Muscle layer of duodenum (tissue), 2 donors: ENCODE measurements around the gene PRKAA1.
"Not testable (repeated sequence)": the region's sequence is repeated elsewhere in the genome, so short reads cannot be mapped to it uniquely, and the experiment has no call there.

Source experiments
- H3K27ac ChIP-seq: one replicate; pipeline ENCODE4 v1.7.0; 2013; ENCODE audit warnings: mild to moderate bottlenecking, low read length
- H3K27me3 ChIP-seq: one replicate; pipeline ENCODE4 v1.7.0; 2013; ENCODE audit warnings: low read depth, mild to moderate bottlenecking, control low read depth, low read length
- H3K36me3 ChIP-seq, 2 donors: one replicate each; pipeline ENCODE4 v1.7.0; 2013; ENCODE audit warnings: low read length in 2 of 2, control low read depth in 1 of 2, mild to moderate bottlenecking in 1 of 2; ENCODE audit not compliant: insufficient read depth in 2 of 2, control insufficient read depth in 1 of 2
- H3K4me1 ChIP-seq, 2 donors: one replicate each; pipeline ENCODE4 v1.7.0; 2013; ENCODE audit warnings: low read length in 2 of 2, mild to moderate bottlenecking in 2 of 2, control low read depth in 1 of 2, moderate library complexity in 1 of 2; ENCODE audit not compliant: insufficient read depth in 2 of 2, control insufficient read depth in 1 of 2
- H3K4me3 ChIP-seq, 2 donors: one replicate each; pipeline ENCODE4 v1.7.0; 2013; ENCODE audit warnings: low read length in 2 of 2, low read depth in 1 of 2, mild to moderate bottlenecking in 1 of 2
- H3K9me3 ChIP-seq, 2 donors: one replicate each; pipeline ENCODE4 v1.7.0; 2013; ENCODE audit warnings: low read length in 2 of 2, control low read depth in 1 of 2, mild to moderate bottlenecking in 1 of 2; ENCODE audit not compliant: control insufficient read depth in 1 of 2
- donor health status: healthy.

PRKAA1 gene

DNA sequence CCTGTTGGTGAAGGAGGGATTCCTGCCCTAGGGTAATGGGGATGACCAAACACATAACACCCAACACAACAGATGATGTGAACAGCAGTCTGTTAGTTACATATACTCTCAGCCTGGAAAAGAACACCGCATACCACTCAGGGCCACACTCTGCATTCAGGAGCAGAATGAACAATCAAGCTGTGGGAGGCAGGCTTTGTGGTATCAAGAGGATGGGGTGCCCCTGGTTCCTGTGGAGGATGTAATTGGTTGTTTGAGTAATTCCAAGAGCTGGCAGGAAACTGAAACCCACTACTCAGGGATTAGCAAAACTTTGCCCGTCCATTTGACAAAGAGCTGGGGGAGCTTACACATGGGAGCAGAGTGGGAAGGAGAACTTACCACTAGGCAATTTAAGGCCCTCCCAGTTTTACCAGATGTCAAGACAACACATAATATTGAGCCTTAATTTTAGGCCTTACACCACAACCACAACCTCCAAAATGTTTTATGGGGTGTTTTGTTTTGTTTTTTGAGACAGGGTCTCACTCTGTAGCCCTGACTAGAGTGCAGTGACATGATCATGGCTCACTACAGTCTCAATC lies 15.6 kb upstream of the PRKAA1 start:
- H3K4me1 ChIP-seq, result no peaks in the 10 kb centered on the region
- no peak overlapping the region for H3K27ac ChIP-seq
- H3K4me3 ChIP-seq, result no peak overlapping the region
- no peaks in the 10 kb centered on the region for H3K36me3 ChIP-seq
- H3K9me3 ChIP-seq, result no peaks in the 10 kb centered on the region
- no peaks in the 10 kb centered on the region for H3K27me3 ChIP-seq

DNA sequence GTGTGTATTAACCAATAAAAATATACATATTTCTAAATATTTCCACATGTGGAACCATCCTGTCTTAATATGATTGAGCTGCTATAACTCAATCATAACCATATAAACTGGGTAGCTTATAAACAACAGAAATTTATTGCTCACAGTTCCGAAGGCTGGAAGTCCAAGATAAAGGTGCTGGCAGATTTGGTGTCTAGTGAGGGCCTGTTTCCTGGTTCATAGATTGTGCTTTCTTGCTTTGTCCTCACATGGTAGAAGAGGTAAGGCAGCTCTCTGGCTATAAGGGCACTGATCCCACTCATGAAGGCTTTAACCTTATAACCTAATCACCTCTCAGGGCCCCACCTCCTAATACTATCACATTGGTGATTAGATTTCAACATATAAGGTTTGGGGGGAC lies 14.0 kb upstream of the PRKAA1 start:
- H3K4me3 ChIP-seq, result no peak overlapping the region
- H3K27me3 ChIP-seq, result no peaks in the 10 kb centered on the region
- H3K27ac ChIP-seq, result no peak overlapping the region
- H3K36me3 ChIP-seq, result no peaks in the 10 kb centered on the region
- no peaks in the 10 kb centered on the region for H3K4me1 ChIP-seq
- H3K9me3 ChIP-seq, result no peaks in the 10 kb centered on the region

DNA sequence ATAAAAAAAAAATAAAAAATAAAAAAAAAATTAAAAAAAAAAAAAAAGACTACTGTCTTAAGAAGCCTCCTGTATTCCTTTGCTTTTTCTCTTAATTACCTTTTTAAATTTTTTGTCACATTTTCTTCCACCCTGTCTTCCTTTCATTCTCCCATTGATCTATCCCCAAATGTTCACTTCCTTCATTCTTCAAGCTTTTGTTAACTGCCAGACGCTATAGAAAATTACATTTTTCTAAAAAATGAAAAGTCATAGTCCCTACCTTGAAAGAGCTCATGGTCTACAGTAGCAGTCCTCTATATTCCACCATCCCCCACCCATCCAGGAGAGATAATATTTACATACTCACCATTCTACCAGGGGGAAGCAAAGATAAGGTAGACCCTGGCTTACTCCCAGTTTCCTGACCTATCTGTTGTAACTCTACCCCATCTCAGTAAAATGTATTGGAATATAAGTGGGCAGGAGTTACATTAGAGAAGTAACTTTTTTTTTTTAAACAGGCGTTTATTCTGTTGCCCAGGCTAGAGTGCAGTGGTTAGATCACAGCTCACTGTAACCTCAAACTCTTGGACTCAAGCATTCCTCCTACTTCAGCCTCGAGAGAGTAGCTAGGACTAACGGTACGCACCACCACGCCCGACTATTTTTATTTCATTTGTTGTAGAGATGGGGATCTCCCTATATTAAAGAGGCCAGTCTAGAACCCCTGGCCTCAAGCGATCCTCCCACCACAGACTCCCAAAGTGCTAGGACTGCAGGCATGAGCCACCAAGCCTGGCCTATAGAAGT lies 3.8 kb upstream of the PRKAA1 start:
- Histone ChIP-seq H3K27me3 (no peaks in the 10 kb centered on the region), H3K27ac (no peak overlapping the region), H3K9me3 (no peaks in the 10 kb centered on the region), H3K4me3 (no peak overlapping the region), H3K36me3 (no peaks in the 10 kb centered on the region), H3K4me1 (peaks cover 0 to 2% of the 10 kb centered on the region in 2 donors)

DNA sequence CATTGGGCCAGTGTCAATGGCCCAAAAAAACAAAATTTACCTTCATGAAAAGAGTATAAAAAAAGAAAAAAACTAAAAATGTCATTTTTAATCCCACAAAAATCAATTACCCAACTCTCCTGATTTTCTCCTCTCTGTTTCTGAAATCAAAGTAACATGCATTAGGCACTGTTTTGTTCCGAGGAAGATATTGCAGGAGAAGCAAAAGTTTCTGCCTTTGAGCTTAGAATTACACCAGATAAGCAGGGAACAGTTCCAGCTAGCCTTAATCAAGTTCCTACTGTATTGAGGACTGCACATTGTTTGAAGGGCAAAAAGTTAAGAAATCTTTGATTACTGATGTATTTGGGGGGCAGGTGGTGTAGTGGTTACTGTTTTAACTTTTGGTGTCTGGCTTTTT lies 1.1 kb upstream of the PRKAA1 start:
- Histone ChIP-seq H3K4me3 (peak overlapping the region in 1 of 2 donors; percentile 86), H3K9me3 (no peaks in the 10 kb centered on the region), H3K27me3 (no peaks in the 10 kb centered on the region), H3K36me3 (no peaks in the 10 kb centered on the region), H3K4me1 (peaks cover 7 to 14% of the 10 kb centered on the region in 2 donors), H3K27ac (peak overlapping the region; percentile 19)

DNA sequence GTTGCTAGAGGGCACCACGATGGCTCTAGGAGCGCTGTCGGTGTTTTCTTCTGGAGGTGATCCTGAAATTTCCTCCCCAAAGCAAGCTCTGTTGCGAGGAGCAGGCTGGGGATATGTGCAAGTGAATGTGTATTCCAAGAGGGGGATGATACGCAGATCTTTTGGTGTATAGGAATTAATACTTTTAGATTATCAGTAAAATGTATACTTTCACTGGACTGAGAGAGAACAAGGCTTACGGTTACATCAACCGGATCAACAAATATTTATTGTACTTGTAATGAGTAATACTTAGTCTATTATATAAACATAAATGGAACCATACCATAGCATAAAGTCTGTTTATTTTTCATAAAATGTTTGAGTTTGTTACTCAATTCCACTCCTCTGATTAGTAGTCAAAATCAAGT lies 632 bp upstream of the PRKAA1 start:
- Histone ChIP-seq H3K27me3 (no peaks in the 10 kb centered on the region), H3K4me3 (peak overlapping the region; percentile 76 to 86), H3K27ac (peak overlapping the region; percentile 79), H3K36me3 (no peaks in the 10 kb centered on the region), H3K4me1 (peaks cover 7 to 14% of the 10 kb centered on the region in 2 donors), H3K9me3 (no peaks in the 10 kb centered on the region)

DNA sequence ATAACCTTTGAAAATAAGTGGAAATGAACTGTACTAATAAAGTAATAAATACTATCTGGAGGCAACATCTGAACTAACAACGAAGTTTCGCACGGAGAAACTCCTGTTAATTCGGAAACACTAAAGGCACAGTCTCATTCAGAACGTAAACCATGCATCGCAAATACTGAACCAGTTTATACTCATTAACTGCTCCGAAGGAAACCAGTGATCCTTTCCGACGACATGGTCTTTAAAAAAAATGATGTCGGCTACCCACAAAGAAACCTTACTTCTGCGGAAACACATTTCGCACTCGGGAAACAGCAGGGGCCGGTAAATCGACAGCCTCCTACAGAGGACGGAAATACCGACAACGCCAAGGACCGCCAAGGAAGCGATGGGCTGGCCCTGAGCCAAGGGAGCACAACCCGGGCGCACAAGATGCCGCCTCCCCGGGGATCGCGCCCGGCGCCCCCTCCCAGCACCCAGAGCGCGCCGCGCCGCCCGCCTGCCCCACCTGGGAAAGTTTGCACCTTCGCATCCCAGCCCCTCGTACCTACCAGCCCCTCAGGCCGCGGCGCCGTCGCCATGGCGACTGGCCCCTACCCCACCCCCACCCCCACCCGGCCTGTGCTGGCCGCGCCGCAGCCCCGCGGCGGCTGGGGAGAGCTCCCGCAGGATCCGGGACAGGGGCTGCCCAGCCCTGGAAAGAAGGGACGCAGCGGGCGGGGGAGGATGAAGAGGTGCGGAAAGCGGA lies 732 bp downstream of the PRKAA1 start:
- peak overlapping the region; percentile 86 to 96 for H3K4me3 ChIP-seq
- H3K4me1 ChIP-seq, result peaks cover 7 to 14% of the 10 kb centered on the region in 2 donors
- no peaks in the 10 kb centered on the region for H3K27me3 ChIP-seq
- peak overlapping the region; percentile 86 for H3K27ac ChIP-seq
- H3K36me3 ChIP-seq, result no peaks in the 10 kb centered on the region
- no peaks in the 10 kb centered on the region for H3K9me3 ChIP-seq

DNA sequence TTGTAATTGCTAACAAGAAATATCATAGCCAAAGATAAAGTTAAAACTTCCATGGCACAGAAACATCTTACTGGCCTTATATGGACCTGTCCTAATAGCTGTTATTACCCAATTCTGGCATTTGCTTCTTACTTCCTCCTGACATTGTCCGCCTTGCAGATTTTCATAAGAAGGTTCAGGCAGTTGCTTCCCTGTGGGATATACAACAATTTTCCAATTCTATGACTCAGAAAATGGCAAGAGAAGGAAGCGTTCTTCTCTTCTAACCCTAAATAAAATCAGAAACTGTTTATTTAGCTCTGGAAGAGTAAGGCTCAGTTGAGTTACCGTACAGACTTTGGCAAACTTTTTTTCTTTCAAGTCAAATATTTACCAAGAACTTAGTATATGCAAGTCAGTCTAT lies 1.7 kb downstream of the PRKAA1 start:
- Histone ChIP-seq H3K27ac (peak overlapping the region; percentile 86), H3K4me3 (peak overlapping the region; percentile 86 to 96), H3K27me3 (no peaks in the 10 kb centered on the region), H3K4me1 (peaks cover 9 to 14% of the 10 kb centered on the region in 2 donors), H3K36me3 (no peaks in the 10 kb centered on the region), H3K9me3 (no peaks in the 10 kb centered on the region)

DNA sequence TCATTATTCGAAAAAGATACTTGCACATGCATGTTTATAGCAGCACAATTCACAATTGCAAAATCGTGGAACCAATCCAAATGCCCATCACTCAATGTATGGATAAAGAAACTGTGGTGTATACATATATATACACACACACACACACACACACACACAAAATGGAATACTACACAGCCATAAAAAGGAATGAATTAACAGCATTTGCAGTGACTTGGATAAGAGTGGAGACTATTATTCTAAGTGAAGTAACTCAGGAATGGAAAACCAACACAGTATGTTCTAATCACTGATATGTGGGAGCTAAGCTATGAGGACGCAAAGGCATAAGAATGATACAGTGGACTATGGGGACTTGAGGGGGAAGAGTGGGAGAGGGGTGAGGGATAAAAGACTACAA lies 3.3 kb downstream of the PRKAA1 start:
- not testable (repeated sequence) for H3K27me3 ChIP-seq, H3K27ac ChIP-seq, H3K4me3 ChIP-seq

DNA sequence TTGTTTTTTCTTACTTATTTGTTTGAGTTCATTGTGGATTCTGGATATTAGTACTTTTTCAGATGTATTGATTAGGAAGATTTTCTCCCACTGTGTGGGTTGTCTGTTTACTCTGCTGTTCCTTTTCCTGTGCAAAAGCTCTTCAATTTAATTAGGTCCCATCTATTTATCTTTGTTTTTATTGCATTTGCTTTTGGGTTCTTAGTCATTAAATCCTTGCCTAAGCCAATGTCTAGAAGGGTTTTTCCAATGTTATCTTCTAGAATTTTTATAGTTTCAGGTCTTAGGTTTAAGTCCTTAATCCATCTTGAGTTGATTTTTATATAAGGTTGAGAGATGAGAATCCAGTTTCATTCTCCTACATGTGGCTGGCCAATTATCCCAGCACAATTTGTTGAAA lies 3.8 kb downstream of the PRKAA1 start:
- not testable (repeated sequence) for H3K27ac ChIP-seq, H3K27me3 ChIP-seq, H3K9me3 ChIP-seq, H3K36me3 ChIP-seq, H3K4me3 ChIP-seq
- H3K4me1 ChIP-seq, result peaks cover 14% of the 10 kb centered on the region in 2 donors

More for the DNA sequence above, 3.3 kb downstream of the PRKAA1 start:
- peaks cover 14% of the 10 kb centered on the region in 2 donors for H3K4me1 ChIP-seq
- H3K9me3 ChIP-seq, H3K36me3 ChIP-seq: not testable (repeated sequence)

DNA sequence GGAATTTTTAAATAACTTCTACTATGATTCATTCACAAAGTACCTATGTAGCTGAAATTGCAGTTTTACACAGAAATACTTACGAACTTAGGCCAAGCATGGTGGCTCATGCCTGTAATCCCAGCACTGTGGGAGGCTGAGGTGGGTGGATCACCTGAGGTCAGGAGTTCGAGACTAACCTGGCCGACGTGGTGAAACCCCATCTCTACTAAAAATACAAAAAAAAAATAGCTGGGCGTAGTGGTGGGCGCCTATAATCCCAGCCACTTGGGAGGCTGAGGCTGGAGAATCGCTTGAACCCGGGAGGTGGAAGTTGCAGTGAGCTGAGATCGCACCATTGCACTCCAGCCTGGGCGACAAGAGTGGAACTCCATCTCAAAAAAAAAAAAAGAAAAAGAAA lies 5.5 kb downstream of the PRKAA1 start:
- H3K4me1 ChIP-seq, result peaks cover 14% of the 10 kb centered on the region in 2 donors
- H3K9me3 ChIP-seq, H3K36me3 ChIP-seq, H3K4me3 ChIP-seq, H3K27me3 ChIP-seq, H3K27ac ChIP-seq: not testable (repeated sequence)

DNA sequence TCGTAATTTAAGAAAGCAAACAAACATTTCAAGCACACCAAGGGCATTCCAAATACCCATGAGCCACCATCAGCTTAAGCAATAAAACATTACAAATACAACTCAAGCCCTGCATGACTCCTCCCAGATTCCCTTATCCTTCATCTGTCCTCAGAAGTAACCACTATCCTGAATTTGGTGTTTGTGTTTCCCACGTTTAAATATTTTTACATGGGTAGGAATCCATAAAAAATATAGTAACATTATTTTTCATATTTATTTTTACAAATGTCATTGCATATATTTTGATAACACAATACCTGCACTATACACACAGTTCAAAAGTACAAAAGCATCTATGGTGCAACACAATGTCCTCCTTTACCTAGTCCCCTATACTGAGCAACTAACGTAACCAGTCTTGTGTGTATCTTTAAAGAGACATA lies 6.4 kb downstream of the PRKAA1 start:
- Histone ChIP-seq H3K4me1 (peaks cover 9 to 14% of the 10 kb centered on the region in 2 donors), H3K27ac (no peak overlapping the region), H3K36me3 (peaks cover 0 to 9% of the 10 kb centered on the region in 2 donors), H3K4me3 (no peak overlapping the region), H3K9me3 (no peaks in the 10 kb centered on the region), H3K27me3 (no peaks in the 10 kb centered on the region)
